H1 (cell line): ENCODE data around the gene CEP192. TPM values are rescaled to one million over a fixed set of nuclear protein-coding genes. Genes with fewer than 3 reads are reported as not detected.

Experiments
- BACH1 ChIP-seq: IDR thresholded peaks from 2 replicates; pipeline ENCODE4 v1.6.1; 2012; ENCODE audit warnings: low read length, improper control_type of control experiment
- CEBPB ChIP-seq: IDR thresholded peaks from 2 replicates; pipeline ENCODE4 v1.6.1; 2012; ENCODE audit warnings: low read depth, low read length
- GTF2F1 ChIP-seq: IDR thresholded peaks from 2 replicates; pipeline ENCODE4 v1.6.1; 2012; ENCODE audit warnings: low read depth, low read length, improper control_type of control experiment, borderline replicate concordance
- RAD21 ChIP-seq, 2 experiments: IDR thresholded peaks in 1 of 2; conservative IDR thresholded peaks in 1 of 2; 2 replicates each; pipeline ENCODE4 v1.6.1; 2011; ENCODE audit warnings: low read depth in 2 of 2, low read length in 2 of 2, improper control_type of control experiment in 1 of 2, inconsistent platforms in 1 of 2, mild to moderate bottlenecking in 1 of 2, moderate library complexity in 1 of 2
- RFX5 ChIP-seq: IDR thresholded peaks from 2 replicates; pipeline ENCODE4 v1.6.1; 2011; ENCODE audit warnings: low read depth, low read length, improper control_type of control experiment, borderline replicate concordance
- SAP30 ChIP-seq: fragments of 300-600 bp; sonication (generic); IDR thresholded peaks from 2 replicates; pipeline ENCODE4 v1.7.1; 2012; ENCODE audit warnings: low read length, moderate library complexity, mild to moderate bottlenecking, inconsistent platforms; ENCODE audit not compliant: insufficient read depth, insufficient replicate concordance
- SP1 ChIP-seq: IDR thresholded peaks from 2 replicates; pipeline ENCODE4 v1.6.1; 2011; ENCODE audit warnings: low read depth, low read length
- polyA plus RNA-seq, 7 experiments: library from polyadenylated mRNA; depleted of rRNA in 3 of 7; stranded (reverse) in 5 of 7; unstranded in 2 of 7; fragments of >200 nt in 5 of 7; fragments of 200-250 nt in 2 of 7; gene quantifications; 1 replicate in 5 of 7; 2 replicates in 1 of 7; 4 replicates in 1 of 7; pipeline versions ENCODE4 v1.2.1 to v1.2.3, GENCODE V29; 2011 to 2013; ENCODE audit warnings: missing spikeins in 2 of 7, mixed read lengths in 2 of 7
- total RNA-seq: library from RNA; stranded (reverse); fragmentation: NEBNext Ultra II Directional; extraction: Animal tissue kit (Norgen Biotek cat#: 25700); gene quantifications from 2 replicates; pipeline ENCODE4 v1.2.1, GENCODE V29; 2021

The CEP192 gene
- total and polyA plus RNA-seq, 2 of the 8 experiments (the other 6 are each of a cell fraction or from before 2014, with no cell fraction given): 13.4 to 23.1 TPM

GRCh38 chr18:13006531-13007247 is 15.5 kb downstream of the CEP192 start (continued):
- TF ChIP-seq BACH1 (no peak), GTF2F1 (no peak), RFX5 (no peak), SP1 (no peak), RAD21 (IDR thresholded peaks at IDR 0.05 in 1 of 2, conservative IDR thresholded peaks at IDR 0.05 in 1 of 2; ENCODE audit: low read depth in 2 of 2, low read length in 2 of 2) (no peak), SAP30 (no peak), CEBPB (no peak)
